Ishikawa (cell line): ENCODE results near the gene HLA-C.

Experiments
- CEBPB ChIP-seq: IDR thresholded peaks from 2 replicates; pipeline ENCODE4 v1.6.1; 2012
- CREB1 ChIP-seq: IDR thresholded peaks from 2 replicates; pipeline ENCODE4 v1.6.1; 2012; ENCODE audit warnings: low read depth
- EGR1 ChIP-seq: IDR thresholded peaks from 2 replicates; pipeline ENCODE4 v1.6.1; 2012
- EP300 ChIP-seq: IDR thresholded peaks from 2 replicates; pipeline ENCODE4 v1.6.1; 2012; ENCODE audit warnings: borderline replicate concordance
- FOXM1 ChIP-seq: IDR thresholded peaks from 2 replicates; pipeline ENCODE4 v1.6.1; 2012; ENCODE audit warnings: low read depth, borderline replicate concordance
- NFIC ChIP-seq: IDR thresholded peaks from 2 replicates; pipeline ENCODE4 v1.6.1; 2012
- RAD21 ChIP-seq: IDR thresholded peaks from 2 replicates; pipeline ENCODE4 v1.6.1; 2012; ENCODE audit warnings: low read depth
- REST ChIP-seq: IDR thresholded peaks from 2 replicates; pipeline ENCODE4 v1.6.1; 2012; ENCODE audit warnings: low read depth, mild to moderate bottlenecking
- TAF1 ChIP-seq: IDR thresholded peaks from 2 replicates; pipeline ENCODE4 v1.6.1; 2012; ENCODE audit warnings: low read depth, mild to moderate bottlenecking
- TCF12 ChIP-seq: IDR thresholded peaks from 2 replicates; pipeline ENCODE4 v1.6.1; 2012; ENCODE audit warnings: low read depth
- TEAD4 ChIP-seq: IDR thresholded peaks from 2 replicates; pipeline ENCODE4 v1.6.1; 2012
- USF1 ChIP-seq: IDR thresholded peaks from 2 replicates; pipeline ENCODE4 v1.6.1; 2012
- YY1 ChIP-seq: IDR thresholded peaks from 2 replicates; pipeline ENCODE4 v1.6.1; 2012; ENCODE audit warnings: low read depth
- ZBTB7A ChIP-seq: IDR thresholded peaks from 2 replicates; pipeline ENCODE4 v1.6.1; 2012; ENCODE audit warnings: low read depth
- TF ChIP-seq, protein P1 (sequence below): IDR thresholded peaks from 2 replicates; pipeline ENCODE4 v1.6.1; 2012

The HLA-C gene

GRCh38 chr6:31267651-31268368, 4.1 kb downstream of the HLA-C start:
- no peak for TF ChIP-seq RAD21
- no peak for TF ChIP-seq FOXM1
- TF ChIP-seq CEBPB, result no peak
- no peak for TF ChIP-seq CREB1
- TF ChIP-seq REST, result no peak
- no peak for TF ChIP-seq USF1
- TF ChIP-seq TAF1, result no peak
- TF ChIP-seq TEAD4, result no peak
- no peak for TF ChIP-seq TCF12
- no peak for TF ChIP-seq ZBTB7A
- TF ChIP-seq, protein P1, sequence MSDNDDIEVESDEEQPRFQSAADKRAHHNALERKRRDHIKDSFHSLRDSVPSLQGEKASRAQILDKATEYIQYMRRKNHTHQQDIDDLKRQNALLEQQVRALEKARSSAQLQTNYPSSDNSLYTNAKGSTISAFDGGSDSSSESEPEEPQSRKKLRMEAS, result no peak
- TF ChIP-seq YY1, result no peak
- no peak for TF ChIP-seq EP300

DNA sequence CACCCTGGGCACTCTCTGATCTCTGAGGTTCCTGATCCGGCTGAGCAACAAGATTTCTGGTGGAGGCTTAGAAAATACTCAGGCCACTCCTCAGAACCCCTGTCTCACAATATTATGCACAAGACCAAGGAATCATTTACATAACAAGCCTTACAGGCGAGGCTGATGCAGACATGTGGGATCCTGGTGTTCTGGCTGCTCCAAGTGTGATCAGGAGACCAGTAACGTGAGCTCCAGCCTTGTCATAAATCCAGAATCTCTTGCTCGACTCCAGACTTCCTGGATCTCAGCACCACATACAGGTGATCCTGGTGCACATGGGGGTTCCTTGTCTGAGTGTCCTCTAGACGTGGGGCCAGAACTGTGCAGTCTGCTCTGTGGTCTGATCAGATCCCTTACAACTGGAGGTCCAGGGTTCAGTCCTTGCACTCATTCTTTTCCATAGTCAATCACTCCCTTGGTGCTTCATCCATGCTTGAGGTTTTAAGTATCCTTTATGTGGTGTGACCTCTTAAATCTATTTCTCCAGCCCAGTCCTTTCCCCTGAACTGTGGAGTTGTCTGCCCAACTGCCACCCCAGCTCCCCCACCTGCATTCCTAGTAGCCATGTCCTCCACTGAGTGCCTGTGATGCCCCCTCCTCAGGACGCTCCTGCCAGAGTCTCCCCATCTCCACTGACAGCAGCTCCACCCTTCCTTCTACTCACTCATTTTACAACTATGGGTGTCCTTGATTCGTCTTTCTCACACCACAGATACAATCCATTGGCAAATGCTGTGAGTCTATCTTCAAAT, 5.1 kb downstream of the HLA-C start:
- no peak for TF ChIP-seq ZBTB7A
- no peak for TF ChIP-seq CEBPB
- no peak for TF ChIP-seq EP300
- TF ChIP-seq YY1, result no peak
- TF ChIP-seq USF1, result no peak
- no peak for TF ChIP-seq RAD21
- TF ChIP-seq REST, result no peak
- TF ChIP-seq TEAD4, result no peak
- TF ChIP-seq NFIC, result no peak
- TF ChIP-seq, protein P1, result no peak
- no peak for TF ChIP-seq TAF1
- no peak for TF ChIP-seq FOXM1
- no peak for TF ChIP-seq CREB1
- TF ChIP-seq TCF12, result no peak
- no peak for TF ChIP-seq EGR1

- no peak for TF ChIP-seq TAF1
- TF ChIP-seq, protein P1, result no peak
- TF ChIP-seq FOXM1, result no peak
- no peak for TF ChIP-seq TEAD4
- no peak for TF ChIP-seq YY1
- no peak for TF ChIP-seq ZBTB7A
- no peak for TF ChIP-seq USF1
- no peak for TF ChIP-seq NFIC
- no peak for TF ChIP-seq CEBPB
- TF ChIP-seq EGR1, result no peak
- no peak for TF ChIP-seq TCF12
- TF ChIP-seq EP300, result no peak
- TF ChIP-seq RAD21, result no peak
- TF ChIP-seq CREB1, result no peak
- no peak for TF ChIP-seq REST
Observed at GRCh38 chr6:31265926-31266325, 6.0 kb downstream of the HLA-C start.
